ENCODE data around the gene TTC17. TPM values are rescaled to one million over a fixed set of nuclear protein-coding genes. Genes with fewer than 3 reads are reported as not detected.

The TTC17 gene
- total and polyA plus RNA-seq, 9 of the 15 experiments (the other 6 are each of a cell fraction or from before 2014, with no cell fraction given) = 19.7 to 99.1 (median 53.3) TPM

- POLR2A ChIA-PET = interaction anchor here (0.6 to 2.7 kb wide), 11 partner anchors 9 to 520 kb away, joined by 3 to 18 read pairs (median 3); partner anchors contain the start of gene TTC17
- H3K4me1 ChIP-seq (replicated peaks in 1 of 2; ENCODE audit: control insufficient read depth in 2 of 2, insufficient read depth in 2 of 2, low read length in 2 of 2) = peaks cover 4 to 6% of the 10 kb centered on the region in 2 experiments; a peak in 4 of 5 replicates
- peak; percentile 96 for FAIRE-seq
- intact Hi-C loops (cut with micrococcal nuclease) (loop anchor here (1.0 to 10.0 kb wide), 3 partner anchors 47 to 263 kb away; no protein-coding TSS in a partner anchor), in situ Hi-C loops (cut with MboI) (no loop called here)
- peaks cover 10% of the 10 kb centered on the region; the same call in 1 of the 2 replicates for H4K20me1 ChIP-seq (replicated peaks; ENCODE audit: control insufficient read depth, insufficient read depth, low read length)
- ATAC-seq = peak; percentile 97
- no peaks in the 10 kb centered on the region for H3K9me1 ChIP-seq (ENCODE audit: control insufficient read depth, insufficient read depth, low read length)
- no peaks in the 10 kb centered on the region for H3K27me3 ChIP-seq (ENCODE audit: control insufficient read depth in 2 of 2, insufficient read depth in 2 of 2, low read length in 2 of 2)
- peak within 1 kb of the TSS; percentile 94 for H2AFZ ChIP-seq (ENCODE audit: low read depth, low read length)
- TSS peak; percentile 66 for BruUV-seq (replicated peaks)
- WGBS (ENCODE audit: insufficient coverage, low coverage, missing lambda C conversion rate) = under 1% methylated on average over 48 of the region's 60 CpGs
- peak within 1 kb of the TSS; percentile 76 to 95 for H3K9ac ChIP-seq (ENCODE audit: insufficient read depth in 1 of 2, low read depth in 2 of 2, low read length in 2 of 2)
- H3K9me3 ChIP-seq (replicated peaks; ENCODE audit: control insufficient read depth, insufficient read depth, low read depth, low read length) = no peaks in the 10 kb centered on the region
- peaks cover 52% of the 10 kb centered on the region for H3K79me2 ChIP-seq (ENCODE audit: control insufficient read depth, insufficient read depth, low read length)
- DNase-seq (ENCODE audit: extremely low read depth in 1 of 4, low spot score in 3 of 4) = peak; percentile 79 to 97 (median 84)
- H3K27ac ChIP-seq (ENCODE audit: extremely low read depth, low read depth, low read length) = peak within 1 kb of the TSS; percentile 74
- peak within 1 kb of the TSS; percentile 60 for H3K4me3 ChIP-seq
- CTCF ChIA-PET (ENCODE audit: low intra/inter-chr PET ratio) = interaction anchor here (0.6 to 0.9 kb wide), 2 partner anchors 107 to 246 kb away, joined by 3 to 4 read pairs; no protein-coding TSS in a partner anchor
- H3K36me3 ChIP-seq (ENCODE audit: control insufficient read depth, insufficient read depth, low read length) = peaks cover 26% of the 10 kb centered on the region
- H3K4me2 ChIP-seq (ENCODE audit: insufficient read depth, low read length) = peak within 1 kb of the TSS; percentile 78
- TF ChIP-seq BCLAF1 (IDR thresholded peaks at IDR 0.05; ENCODE audit: borderline replicate concordance in 1 of 2, control insufficient read depth in 1 of 2, low read depth in 2 of 2, low read length in 1 of 2) (0 out of 4 replicates have a peak, but pooled peaks of 1 of the 2 experiments have one; percentile 26), NRF1 (conservative IDR thresholded peaks at IDR 0.05 in 1 of 2, IDR thresholded peaks at IDR 0.05 in 1 of 2) (peak; percentile 87 to 90), NFE2 (IDR thresholded peaks at IDR 0.05; ENCODE audit: low read depth) (peak; percentile 23; the same call in 1 of the 2 replicates), TSC22D4 (tag; IDR thresholded peaks at IDR 0.05) (no peak), RNF219 (CRISPR knock-in tag; IDR thresholded peaks at IDR 0.05) (no peak), KHSRP (IDR thresholded peaks at IDR 0.05) (no peak), TRIM25 (IDR thresholded peaks at IDR 0.05; ENCODE audit: borderline replicate concordance) (no peak), ZNF639 (CRISPR knock-in tag; conservative IDR thresholded peaks at IDR 0.05 in 1 of 2, IDR thresholded peaks at IDR 0.05 in 1 of 2) (peak in 1 of 2 experiments; percentile 52; a peak in 1 of 4 replicates)
These were observed 46.7 kb upstream of the TTC17 start, which contains the start of gene API5 for GRCh38 chr11:43311791-43312607. TSS of gene API5 (plus strand) at chr11:43311996. CDS start at chr11:43312128, 132 bp downstream.

Measured in K562 (cell line).